ENCODE data around the gene ERBB2. TPM values are rescaled to one million over a fixed set of nuclear protein-coding genes. Genes with fewer than 3 reads are reported as not detected.

Gene ERBB2
- total and polyA plus RNA-seq, 2 of the 13 experiments (the other 11 are each of a cell fraction or from before 2014, with no cell fraction given) = 57.7 to 64.1 TPM

- TF ChIP-seq, protein P1, sequence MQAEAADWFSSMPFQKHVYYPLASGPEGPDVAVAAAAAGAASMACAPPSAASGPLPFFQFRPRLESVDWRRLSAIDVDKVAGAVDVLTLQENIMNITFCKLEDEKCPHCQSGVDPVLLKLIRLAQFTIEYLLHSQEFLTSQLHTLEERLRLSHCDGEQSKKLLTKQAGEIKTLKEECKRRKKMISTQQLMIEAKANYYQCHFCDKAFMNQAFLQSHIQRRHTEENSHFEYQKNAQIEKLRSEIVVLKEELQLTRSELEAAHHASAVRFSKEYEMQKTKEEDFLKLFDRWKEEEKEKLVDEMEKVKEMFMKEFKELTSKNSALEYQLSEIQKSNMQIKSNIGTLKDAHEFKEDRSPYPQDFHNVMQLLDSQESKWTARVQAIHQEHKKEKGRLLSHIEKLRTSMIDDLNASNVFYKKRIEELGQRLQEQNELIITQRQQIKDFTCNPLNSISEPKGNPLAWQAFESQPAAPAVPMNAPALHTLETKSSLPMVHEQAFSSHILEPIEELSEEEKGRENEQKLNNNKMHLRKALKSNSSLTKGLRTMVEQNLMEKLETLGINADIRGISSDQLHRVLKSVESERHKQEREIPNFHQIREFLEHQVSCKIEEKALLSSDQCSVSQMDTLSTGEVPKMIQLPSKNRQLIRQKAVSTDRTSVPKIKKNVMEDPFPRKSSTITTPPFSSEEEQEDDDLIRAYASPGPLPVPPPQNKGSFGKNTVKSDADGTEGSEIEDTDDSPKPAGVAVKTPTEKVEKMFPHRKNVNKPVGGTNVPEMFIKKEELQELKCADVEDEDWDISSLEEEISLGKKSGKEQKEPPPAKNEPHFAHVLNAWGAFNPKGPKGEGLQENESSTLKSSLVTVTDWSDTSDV (CRISPR knock-in tag; IDR thresholded peaks at IDR 0.05) = no peak
- TF ChIP-seq ZHX2 (IDR thresholded peaks at IDR 0.05; ENCODE audit: low read depth) = no peak
- no peak for TF ChIP-seq ZHX2 (CRISPR knock-in tag; IDR thresholded peaks at IDR 0.05; ENCODE audit: borderline replicate concordance)
- TF ChIP-seq ZNF660 (CRISPR knock-in tag; IDR thresholded peaks at IDR 0.05; ENCODE audit: borderline replicate concordance, low read depth) = no peak
- TF ChIP-seq, protein P2, sequence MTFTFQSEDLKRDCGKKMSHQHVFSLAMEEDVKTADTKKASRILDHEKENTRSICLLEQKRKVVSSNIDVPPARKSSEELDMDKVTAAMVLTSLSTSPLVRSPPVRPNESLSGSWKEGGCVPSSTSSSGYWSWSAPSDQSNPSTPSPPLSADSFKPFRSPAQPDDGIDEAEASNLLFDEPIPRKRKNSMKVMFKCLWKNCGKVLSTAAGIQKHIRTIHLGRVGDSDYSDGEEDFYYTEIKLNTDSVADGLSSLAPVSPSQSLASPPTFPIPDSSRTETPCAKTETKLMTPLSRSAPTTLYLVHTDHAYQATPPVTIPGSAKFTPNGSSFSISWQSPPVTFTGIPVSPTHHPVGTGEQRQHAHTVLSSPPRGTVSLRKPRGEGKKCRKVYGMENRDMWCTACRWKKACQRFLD (CRISPR knock-in tag; IDR thresholded peaks at IDR 0.05; ENCODE audit: borderline replicate concordance) = no peak
- no peak for TF ChIP-seq HMGA1 (CRISPR knock-in tag; conservative IDR thresholded peaks at IDR 0.05)
- no peak for TF ChIP-seq ZNF205 (CRISPR knock-in tag; IDR thresholded peaks at IDR 0.05)
- TF ChIP-seq FOXP1 (IDR thresholded peaks at IDR 0.05) = no peak
- no peak for TF ChIP-seq FOXP1 (CRISPR knock-in tag; IDR thresholded peaks at IDR 0.05)
- TF ChIP-seq ZNF83 (CRISPR knock-in tag; IDR thresholded peaks at IDR 0.05; ENCODE audit: borderline replicate concordance) = no peak
- no peak for TF ChIP-seq YEATS4 (CRISPR knock-in tag; IDR thresholded peaks at IDR 0.05; ENCODE audit: borderline replicate concordance)
- no peak for TF ChIP-seq ZNF883 (CRISPR knock-in tag; IDR thresholded peaks at IDR 0.05; ENCODE audit: not compliant biosample characterization)
- TF ChIP-seq TRIM24 (CRISPR knock-in tag; IDR thresholded peaks at IDR 0.05) = no peak
- no peak for TF ChIP-seq ARID2 (CRISPR knock-in tag; IDR thresholded peaks at IDR 0.05; ENCODE audit: borderline replicate concordance)
- no peak for TF ChIP-seq PREB (CRISPR knock-in tag; IDR thresholded peaks at IDR 0.05)
- no peak; the same call in 1 of the 2 replicates for TF ChIP-seq POGK (CRISPR knock-in tag; conservative IDR thresholded peaks at IDR 0.05)
- TF ChIP-seq FLYWCH1 (CRISPR knock-in tag; IDR thresholded peaks at IDR 0.05) = no peak
Observed at GRCh38 chr17:39675390-39676082, 24.3 kb upstream of the ERBB2 start (continued).
